GM18870 (cell line): ENCODE results near the gene ST6GAL1.
A peak's percentile ranks its signal among the peaks of the same experiment; 100 is the strongest.
"Not testable (repeated sequence)": the region's sequence is repeated elsewhere in the genome, so short reads cannot be mapped to it uniquely, and the experiment has no call there.

Experiments used
- ATAC-seq: cut with Tn5 transposase; IDR thresholded peaks from one replicate; pipeline ENCODE4 v1.9.1; 2021; ENCODE audit warnings: moderate library complexity; ENCODE audit not compliant: unreplicated experiment

The ST6GAL1 gene

DNA sequence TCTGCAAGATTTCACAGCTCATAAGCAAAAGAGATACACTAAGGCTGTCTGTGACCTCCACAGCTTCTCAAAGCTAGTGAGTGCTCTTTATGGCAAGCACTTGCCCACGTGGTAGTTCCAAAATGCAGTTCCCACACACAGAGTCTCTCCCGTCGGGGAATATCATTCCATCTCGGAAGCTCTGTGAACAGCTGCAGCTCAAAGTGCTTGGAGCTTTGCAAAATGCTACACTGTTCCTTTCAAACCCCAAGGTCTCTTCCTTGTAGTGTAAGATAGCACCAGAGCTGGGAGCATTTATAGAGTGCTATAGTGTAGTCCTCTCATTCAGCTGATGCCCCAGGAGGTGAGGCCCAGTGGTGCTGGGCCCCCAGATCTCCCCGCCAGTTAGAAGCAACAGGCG, 36.1 kb downstream of the ST6GAL1 start:
- ATAC-seq, result no peak

DNA sequence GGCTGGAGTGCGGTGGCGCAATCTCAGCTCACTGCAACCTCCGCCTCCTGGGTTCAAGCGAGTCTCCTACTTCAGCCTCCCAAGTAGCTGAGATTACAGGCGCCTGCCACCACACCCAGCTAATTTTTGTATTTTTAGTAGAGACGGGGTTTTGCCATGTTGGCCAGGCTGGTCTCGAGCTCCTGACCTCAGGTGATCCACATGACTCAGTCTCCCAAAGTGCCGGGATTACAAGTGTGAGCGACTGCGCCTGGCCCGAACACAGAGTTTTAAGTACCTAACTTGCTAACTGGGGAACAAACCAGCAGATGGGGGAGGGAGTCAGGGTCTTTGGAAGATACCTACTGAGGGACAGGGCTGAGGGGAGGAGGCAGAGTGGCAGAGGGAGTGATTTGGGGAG, 36.9 kb downstream of the ST6GAL1 start:
- not testable (repeated sequence) for ATAC-seq

DNA sequence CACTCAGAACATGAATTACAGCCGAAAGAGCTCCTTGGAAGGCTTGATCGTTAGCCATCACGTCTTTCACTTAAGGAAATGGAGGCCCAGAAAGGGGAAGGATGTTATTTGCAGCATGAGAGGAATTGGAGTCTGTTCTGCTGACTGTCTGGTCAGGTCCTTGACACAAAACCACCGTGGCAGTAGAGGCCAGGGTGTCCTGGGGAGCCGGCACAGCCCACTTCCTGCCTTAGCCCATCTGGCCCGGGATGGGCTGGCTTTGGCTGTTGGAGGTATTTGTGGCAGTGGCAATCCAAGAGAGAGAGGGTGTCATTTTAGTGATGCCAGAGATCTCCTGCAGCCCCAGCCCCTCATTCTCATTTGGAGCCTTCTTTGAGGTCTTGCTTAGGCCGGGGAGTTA, 37.4 kb downstream of the ST6GAL1 start:
- no peak for ATAC-seq

- ATAC-seq, result no peak
These were observed 39.3 kb downstream of the ST6GAL1 start for GRCh38 chr3:186969607-186970006.

DNA sequence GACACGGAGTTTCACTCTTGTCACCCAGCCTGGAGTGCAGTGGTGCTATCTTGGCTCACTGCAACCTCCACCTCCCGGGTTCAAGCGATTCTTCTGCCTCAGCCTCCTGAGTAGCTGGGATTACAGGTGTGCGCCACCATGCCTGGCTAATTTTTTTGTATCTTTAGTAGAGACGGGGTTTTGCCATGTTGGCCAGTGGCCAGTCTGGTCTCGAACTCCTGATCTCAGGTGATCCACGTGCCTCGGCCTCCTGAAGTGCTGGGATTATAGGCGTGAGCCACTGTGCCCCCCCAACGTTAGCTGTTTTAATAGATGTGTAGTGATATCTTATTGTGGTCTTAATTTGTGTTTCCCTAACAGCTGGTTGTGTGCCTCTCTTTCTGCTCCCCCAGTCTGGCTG, 40.8 kb downstream of the ST6GAL1 start:
- not testable (repeated sequence) for ATAC-seq

GRCh38 chr3:186971578-186971977, 41.3 kb downstream of the ST6GAL1 start:
- no peak for ATAC-seq

DNA sequence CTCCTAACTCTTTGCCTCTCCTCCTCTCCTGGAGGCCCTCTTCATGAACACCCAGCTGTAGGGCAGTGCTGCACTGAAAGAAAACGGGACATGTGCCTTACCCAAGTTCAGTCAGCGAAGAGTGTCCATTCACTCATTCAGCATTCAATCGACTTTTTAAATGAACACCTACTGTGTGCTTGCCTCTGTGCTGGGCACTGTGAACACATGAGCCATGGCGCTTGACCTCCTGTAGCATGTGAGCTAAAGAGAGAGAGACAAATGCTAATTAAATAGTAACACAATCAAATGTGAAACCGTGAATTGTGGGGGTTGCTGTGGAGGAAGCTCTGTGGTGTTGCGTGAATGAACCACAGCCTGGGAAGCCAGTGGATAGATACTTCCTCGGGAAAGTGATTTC, 43.4 kb downstream of the ST6GAL1 start:
- no peak for ATAC-seq

DNA sequence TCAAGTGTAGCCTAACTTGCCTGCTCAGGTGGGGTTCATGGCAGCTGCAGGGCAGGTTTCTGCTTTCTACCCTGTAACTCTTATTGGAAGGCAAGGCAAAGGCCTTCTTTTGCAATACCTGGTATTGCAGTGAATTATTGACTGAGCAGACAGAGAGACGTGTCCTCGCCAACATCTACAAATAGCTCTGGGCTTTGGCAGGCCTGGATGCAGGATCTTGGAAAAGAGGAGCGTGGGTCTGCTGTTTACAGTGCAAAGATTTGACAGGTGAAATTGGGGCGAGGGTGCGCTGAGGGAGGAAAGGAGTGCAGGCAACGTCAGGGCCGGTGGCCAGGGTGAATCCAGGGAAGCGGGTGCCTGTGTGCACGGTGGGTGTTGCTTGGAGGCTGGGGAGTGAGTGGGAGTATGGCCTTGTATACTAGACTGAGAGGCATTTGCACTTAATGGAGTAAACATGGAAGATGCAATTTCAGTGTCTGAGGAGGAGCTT, 44.5 kb downstream of the ST6GAL1 start:
- no peak for ATAC-seq

DNA sequence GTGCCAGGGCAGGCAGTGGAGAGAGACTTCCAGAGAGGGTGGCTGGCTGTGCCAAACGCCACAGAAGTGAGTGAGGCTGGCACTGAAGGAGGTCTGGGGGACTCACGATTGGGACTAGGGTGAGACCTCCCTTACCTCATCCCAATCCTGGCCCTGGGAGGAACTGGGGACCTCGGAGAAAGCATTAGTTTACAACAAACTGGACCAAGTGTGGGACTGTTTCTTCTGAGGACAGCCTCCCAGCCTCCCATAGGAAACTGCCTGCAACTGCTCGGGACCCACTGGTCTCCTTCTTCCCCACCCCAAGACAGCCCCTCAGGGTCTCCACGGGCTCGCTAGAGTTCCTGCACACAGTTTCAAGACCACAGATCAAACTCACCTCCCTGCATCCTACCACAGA, 45.4 kb downstream of the ST6GAL1 start:
- ATAC-seq, result no peak

- no peak for ATAC-seq
These were observed 46.8 kb downstream of the ST6GAL1 start for GRCh38 chr3:186976837-186977750.

GRCh38 chr3:186978712-186979111, 48.4 kb downstream of the ST6GAL1 start:
- no peak for ATAC-seq

DNA sequence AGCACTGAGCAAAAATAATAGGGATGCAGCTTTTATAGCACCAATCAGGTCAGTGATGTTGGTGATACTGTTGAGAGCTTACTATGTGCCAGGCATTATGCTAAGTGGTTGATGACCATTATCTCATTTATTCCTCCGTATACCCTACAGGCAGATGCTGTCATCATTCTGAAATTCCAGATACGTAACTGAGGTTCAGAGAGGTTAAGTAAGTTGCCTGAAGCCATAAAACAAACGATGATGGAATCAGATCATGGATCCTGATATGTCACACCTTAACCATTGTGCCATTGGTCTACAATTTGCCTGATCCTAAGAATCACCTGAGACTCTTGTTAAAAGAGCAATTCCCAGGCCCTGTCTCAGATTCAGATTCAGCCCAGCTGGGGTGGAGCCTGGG, 49.5 kb downstream of the ST6GAL1 start:
- ATAC-seq, result no peak

GRCh38 chr3:186980989-186981388, 50.7 kb downstream of the ST6GAL1 start:
- no peak for ATAC-seq

DNA sequence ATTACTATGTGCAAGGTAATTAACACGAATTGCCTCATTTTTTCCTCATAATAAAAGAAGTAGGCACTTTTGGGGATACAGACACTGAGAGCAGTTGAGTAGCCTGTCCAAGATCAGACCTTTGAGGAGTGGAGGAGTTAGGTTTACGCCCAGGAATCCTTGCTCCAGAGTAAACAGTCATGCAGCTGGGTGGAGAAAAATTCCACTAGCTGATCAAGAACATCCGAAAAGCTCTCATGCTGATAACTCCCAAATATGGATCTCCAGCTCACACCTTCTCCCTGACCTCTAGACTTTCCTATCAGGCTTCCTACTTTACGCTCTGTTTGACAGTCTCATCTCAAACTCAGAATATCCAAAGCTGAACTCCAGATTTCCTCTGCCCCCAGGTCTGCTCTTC, 53.3 kb downstream of the ST6GAL1 start:
- no peak for ATAC-seq

- no peak for ATAC-seq
These were observed 53.7 kb downstream of the ST6GAL1 start for GRCh38 chr3:186984064-186984463.

GRCh38 chr3:186985661-186986364, 55.5 kb downstream of the ST6GAL1 start:
- peak; percentile 60 for ATAC-seq

DNA sequence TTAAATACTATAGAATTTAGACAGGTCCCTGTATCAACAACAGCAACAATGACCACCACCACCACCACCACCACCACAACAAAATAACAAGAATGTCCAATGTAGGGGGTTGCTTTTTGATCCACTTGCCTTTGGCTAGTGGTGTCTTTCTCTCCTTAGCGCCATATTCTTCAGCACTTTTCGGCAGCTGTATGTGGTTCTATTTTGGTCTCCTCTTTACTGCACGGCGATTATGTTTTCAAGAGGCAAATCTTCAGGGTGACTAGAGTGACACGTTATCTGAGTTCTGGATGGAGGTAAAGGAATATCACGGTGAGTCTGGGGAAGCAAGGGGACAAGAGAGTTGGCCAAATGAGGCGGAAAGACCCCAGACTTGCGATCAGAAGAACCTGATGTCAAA, 56.1 kb downstream of the ST6GAL1 start:
- no peak for ATAC-seq

- no peak for ATAC-seq
These were observed 56.5 kb downstream of the ST6GAL1 start for GRCh38 chr3:186986816-186987215.

- peak; percentile 85 for ATAC-seq
These were observed 58.5 kb downstream of the ST6GAL1 start for GRCh38 chr3:186988806-186989205.

DNA sequence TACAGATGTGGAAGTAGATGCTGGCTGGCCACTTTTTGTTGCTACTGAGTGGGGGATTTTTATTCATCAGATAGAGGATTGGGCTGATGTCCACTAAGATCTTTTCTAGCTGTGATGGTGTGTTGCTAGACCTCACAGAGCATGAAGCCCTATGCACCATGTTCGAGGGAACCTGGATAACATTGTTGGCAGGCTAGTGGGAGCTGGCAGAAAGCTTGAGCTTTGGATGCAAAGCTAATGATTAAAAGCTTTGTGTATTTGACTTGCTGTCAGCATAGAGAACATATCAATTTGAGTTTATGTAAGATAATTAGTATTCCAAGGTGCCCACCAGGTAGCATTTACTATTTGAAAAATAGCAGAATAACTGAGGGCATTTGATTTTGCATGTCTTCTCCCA, 59.1 kb downstream of the ST6GAL1 start:
- ATAC-seq, result no peak

DNA sequence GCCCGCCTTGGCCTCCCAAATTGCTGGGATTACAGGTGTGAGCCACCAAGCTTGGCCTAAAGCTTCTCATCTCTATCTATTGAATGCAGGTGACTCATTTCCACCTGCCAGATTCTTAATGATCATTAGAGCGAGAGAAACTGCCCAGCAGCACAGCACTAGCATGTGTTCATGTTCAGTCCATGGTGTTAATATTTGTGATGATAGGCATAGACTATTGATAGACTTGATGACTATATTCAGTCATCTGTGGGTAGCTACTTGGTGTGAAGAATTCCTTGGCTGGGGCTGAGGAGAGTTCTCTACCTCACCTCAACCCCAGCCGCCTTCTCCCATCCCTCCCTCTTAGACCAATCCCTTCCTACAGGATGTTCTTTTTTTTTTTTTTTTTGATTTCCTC, 60.0 kb downstream of the ST6GAL1 start:
- ATAC-seq, result no peak

GRCh38 chr3:186990878-186991308, 60.6 kb downstream of the ST6GAL1 start:
- ATAC-seq, result no peak
